Neural crest cell (in vitro differentiated cells): ENCODE data around the gene KLC1. TPM values are rescaled to one million over a fixed set of nuclear protein-coding genes. Genes with fewer than 3 reads are reported as not detected.

Source experiments
- DNase-seq: peaks from one replicate; pipeline ENCODE4 v3.0.0; 2021; ENCODE audit warnings: low read depth, mixed read lengths, low spot score
- H3K27ac Mint-ChIP-seq: one replicate; pipeline ENCODE4 v1.8.0; 2021; ENCODE audit warnings: mild to moderate bottlenecking, mixed read lengths; ENCODE audit not compliant: unreplicated experiment
- H3K27me3 Mint-ChIP-seq: 2 replicates; pipeline ENCODE4 v1.8.0; 2021; ENCODE audit warnings: low read depth, mild to moderate bottlenecking, mixed read lengths
- H3K36me3 Mint-ChIP-seq: 2 replicates; pipeline ENCODE4 v1.8.0; 2021; ENCODE audit warnings: low read depth, mild to moderate bottlenecking, mixed read lengths
- H3K4me1 Mint-ChIP-seq: 2 replicates; pipeline ENCODE4 v1.8.0; 2021; ENCODE audit warnings: mixed read lengths
- H3K4me3 Mint-ChIP-seq: one replicate; pipeline ENCODE4 v1.8.0; 2021; ENCODE audit warnings: mild to moderate bottlenecking, mixed read lengths
- H3K9me3 Mint-ChIP-seq: 2 replicates; pipeline ENCODE4 v1.8.0; 2021; ENCODE audit warnings: mixed read lengths
- total RNA-seq: library from RNA; stranded (reverse); gene quantifications from 2 replicates; pipeline ENCODE4 v1.2.1, GENCODE V29; 2021
- TF ChIP-seq, protein P1 (sequence below): fragments of 200-600 bp; sonication (generic); conservative IDR thresholded peaks from 2 replicates; pipeline ENCODE4 v1.5.0; 2021; ENCODE audit warnings: antibody characterized with exemption, mild to moderate bottlenecking

KLC1 gene
- total RNA-seq, 1 donor from 2014 or later: 173 TPM

DNA sequence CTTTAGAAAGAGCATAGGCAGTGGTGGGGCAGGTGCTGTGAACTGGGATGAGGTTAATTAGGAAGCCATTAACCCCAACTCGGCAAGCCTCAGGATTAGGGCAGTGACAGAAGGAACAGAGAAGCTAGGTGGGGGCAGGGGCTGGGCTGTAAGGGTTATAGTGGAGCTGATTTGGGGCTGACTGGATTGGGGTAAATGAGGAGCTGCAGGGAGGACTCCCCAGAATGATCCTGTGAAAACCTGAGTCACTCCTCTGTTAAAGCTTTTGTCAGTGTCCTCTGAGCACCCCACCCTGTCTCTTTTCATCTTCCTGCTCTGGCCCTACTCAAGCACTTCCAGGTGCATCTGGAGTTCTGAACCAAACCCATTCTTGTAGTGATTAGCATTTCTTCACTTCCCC, 4.4 kb downstream of the KLC1 start:
- H3K27ac Mint-ChIP-seq: peak overlapping the region; percentile 19
- no peak for DNase-seq
- peak overlapping the region; percentile 48 for H3K4me3 Mint-ChIP-seq
- no peaks in the 10 kb centered on the region for H3K27me3 Mint-ChIP-seq
- H3K36me3 Mint-ChIP-seq: peaks cover 3% of the 10 kb centered on the region
- H3K9me3 Mint-ChIP-seq: no peaks in the 10 kb centered on the region
- TF ChIP-seq, protein P1, sequence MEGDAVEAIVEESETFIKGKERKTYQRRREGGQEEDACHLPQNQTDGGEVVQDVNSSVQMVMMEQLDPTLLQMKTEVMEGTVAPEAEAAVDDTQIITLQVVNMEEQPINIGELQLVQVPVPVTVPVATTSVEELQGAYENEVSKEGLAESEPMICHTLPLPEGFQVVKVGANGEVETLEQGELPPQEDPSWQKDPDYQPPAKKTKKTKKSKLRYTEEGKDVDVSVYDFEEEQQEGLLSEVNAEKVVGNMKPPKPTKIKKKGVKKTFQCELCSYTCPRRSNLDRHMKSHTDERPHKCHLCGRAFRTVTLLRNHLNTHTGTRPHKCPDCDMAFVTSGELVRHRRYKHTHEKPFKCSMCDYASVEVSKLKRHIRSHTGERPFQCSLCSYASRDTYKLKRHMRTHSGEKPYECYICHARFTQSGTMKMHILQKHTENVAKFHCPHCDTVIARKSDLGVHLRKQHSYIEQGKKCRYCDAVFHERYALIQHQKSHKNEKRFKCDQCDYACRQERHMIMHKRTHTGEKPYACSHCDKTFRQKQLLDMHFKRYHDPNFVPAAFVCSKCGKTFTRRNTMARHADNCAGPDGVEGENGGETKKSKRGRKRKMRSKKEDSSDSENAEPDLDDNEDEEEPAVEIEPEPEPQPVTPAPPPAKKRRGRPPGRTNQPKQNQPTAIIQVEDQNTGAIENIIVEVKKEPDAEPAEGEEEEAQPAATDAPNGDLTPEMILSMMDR: no peak
- H3K4me1 Mint-ChIP-seq: peaks cover 40% of the 10 kb centered on the region

DNA sequence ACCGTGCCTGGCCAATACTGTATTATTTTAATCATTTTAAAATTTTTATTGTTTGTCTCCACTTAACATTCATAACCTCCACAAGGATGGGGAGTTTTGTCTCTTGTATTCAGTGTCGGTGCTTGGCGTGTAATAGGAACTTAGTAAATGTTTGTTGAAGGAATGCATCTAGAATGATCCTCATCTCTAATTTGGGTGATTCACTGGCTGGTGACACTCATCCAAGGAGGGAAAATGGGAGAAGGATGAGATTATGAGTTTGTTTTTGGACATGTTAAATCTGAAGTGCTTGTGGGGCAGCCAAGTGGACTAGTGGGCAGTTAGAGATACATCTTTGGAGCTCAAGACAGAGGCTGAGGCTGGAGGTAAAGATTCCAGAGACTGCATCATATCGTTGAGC, 5.1 kb downstream of the KLC1 start:
- H3K4me1 Mint-ChIP-seq: peaks cover 45% of the 10 kb centered on the region
- H3K4me3 Mint-ChIP-seq: peak overlapping the region; percentile 18
- no peaks in the 10 kb centered on the region for H3K9me3 Mint-ChIP-seq
- no peak for DNase-seq
- no peak overlapping the region for H3K27ac Mint-ChIP-seq
- TF ChIP-seq, protein P1: no peak
- peaks cover 3% of the 10 kb centered on the region for H3K36me3 Mint-ChIP-seq
- H3K27me3 Mint-ChIP-seq: no peaks in the 10 kb centered on the region

DNA sequence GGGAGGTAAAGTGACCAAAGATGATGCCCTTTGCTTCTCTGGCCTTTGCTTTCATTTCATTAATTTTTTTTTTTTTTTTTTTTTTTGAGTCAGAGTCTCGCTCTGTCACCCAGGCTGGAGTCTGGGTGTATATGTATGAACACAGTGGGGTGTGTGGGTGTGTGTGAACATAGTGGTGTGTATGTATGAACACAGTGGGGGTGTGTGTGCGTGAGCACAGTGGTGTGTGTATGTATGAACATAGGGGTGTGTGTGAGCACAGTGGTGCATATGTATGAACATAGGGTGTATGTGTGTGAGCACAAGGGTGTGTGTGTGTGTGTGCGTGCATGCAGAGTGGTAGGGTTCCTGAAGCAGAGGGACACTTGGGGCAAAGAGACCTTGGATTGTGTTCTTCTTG, 9.6 kb downstream of the KLC1 start:
- TF ChIP-seq, protein P1: no peak
- Mint-ChIP-seq H3K4me1 (peaks cover 24% of the 10 kb centered on the region), H3K27me3 (no peaks in the 10 kb centered on the region), H3K4me3 (no peak overlapping the region), H3K36me3 (peaks cover 6% of the 10 kb centered on the region), H3K27ac (no peak overlapping the region), H3K9me3 (no peaks in the 10 kb centered on the region)
- DNase-seq: no peak

DNA sequence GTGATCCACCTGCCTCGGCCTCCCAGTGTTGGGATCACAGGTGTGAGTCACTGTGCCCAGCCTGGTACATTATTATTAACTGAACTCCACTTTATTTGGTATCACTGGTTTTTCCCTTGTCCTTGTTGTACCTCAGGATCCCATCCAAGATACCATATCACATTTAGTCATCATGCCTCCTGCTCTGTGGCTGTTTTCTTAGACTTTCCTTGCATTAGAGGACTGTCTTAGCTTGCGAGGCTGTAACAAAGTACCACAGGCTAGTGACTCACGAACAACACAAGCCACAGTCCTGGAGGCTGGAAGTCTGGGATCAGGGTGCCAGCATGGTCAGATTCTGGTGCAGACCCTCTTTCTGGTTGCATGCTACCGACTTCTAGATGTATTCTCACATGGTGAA, 12.2 kb downstream of the KLC1 start:
- TF ChIP-seq, protein P1: no peak
- Mint-ChIP-seq H3K27ac (no peak overlapping the region), H3K27me3 (no peaks in the 10 kb centered on the region), H3K9me3 (no peaks in the 10 kb centered on the region), H3K36me3 (peaks cover 6% of the 10 kb centered on the region), H3K4me3 (no peak overlapping the region), H3K4me1 (peaks cover 14% of the 10 kb centered on the region)
- no peak for DNase-seq

DNA sequence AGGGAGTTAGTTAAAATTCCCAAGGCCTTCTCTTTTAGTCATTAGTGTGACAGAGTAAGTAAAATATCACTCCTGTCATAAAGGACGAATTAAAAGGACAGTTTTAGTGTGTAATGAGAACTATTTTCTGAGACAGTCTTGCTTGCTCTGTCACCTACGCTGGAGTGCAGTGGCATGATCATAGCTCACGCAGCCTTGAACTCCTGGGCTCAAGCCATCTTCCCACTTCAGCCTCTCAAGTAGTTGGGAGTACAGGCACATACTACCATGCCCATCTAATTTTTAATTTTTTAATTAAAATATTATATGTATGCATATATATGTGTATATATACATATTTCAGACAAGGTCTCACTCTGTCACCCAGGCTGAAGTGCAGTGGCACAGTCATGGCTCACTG, 17.2 kb downstream of the KLC1 start:
- H3K4me3 Mint-ChIP-seq: no peak overlapping the region
- TF ChIP-seq, protein P1: no peak
- peaks cover 3% of the 10 kb centered on the region for H3K36me3 Mint-ChIP-seq

DNA sequence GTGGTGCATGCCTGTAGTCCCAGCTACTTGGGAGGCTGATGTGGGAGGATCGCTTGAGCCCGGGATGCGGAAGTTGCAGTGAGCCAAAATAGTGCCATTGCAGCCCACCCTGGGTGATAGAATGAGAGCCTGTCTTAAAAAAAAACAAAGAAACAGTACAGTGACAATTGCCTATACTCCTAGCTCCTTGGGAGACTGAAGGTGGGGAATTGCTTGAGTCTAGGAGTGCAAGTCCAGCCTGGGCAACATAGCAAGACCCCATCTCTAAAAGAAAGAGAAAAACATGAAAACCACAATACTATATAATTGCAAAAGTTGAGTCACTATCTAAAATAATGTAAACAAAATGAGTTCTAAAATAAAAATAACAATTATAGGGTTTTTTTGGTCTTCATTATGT, 20.0 kb downstream of the KLC1 start:
- TF ChIP-seq, protein P1: no peak
- Mint-ChIP-seq H3K4me3 (no peak overlapping the region), H3K4me1 (peaks cover 20% of the 10 kb centered on the region), H3K9me3 (no peaks in the 10 kb centered on the region), H3K27me3 (no peaks in the 10 kb centered on the region), H3K27ac (no peak overlapping the region), H3K36me3 (no peaks in the 10 kb centered on the region)
- no peak for DNase-seq

More for the DNA sequence above, 17.2 kb downstream of the KLC1 start:
- Mint-ChIP-seq H3K4me1 (peaks cover 5% of the 10 kb centered on the region), H3K27ac (no peak overlapping the region), H3K27me3 (no peaks in the 10 kb centered on the region), H3K9me3 (no peaks in the 10 kb centered on the region)
- no peak for DNase-seq
